HCT116 (cell line): ENCODE measurements around the gene MGST3. TPM values are rescaled to one million over a fixed set of nuclear protein-coding genes. Genes with fewer than 3 reads are reported as not detected.

Source experiments
- ATAC-seq: fragments of 200-7000 bp; cut with Tn5 transposase; 2 replicates; pipeline ENCODE4 v1.9.1; 2020; ENCODE audit warnings: mild to moderate bottlenecking, moderate library complexity
- BruUV-seq: library from RNA; stranded (reverse); fragments of 400-500 nt; replicated peaks from 2 replicates; lab custom pipeline; 2021; lab: Mats Ljungman, UMichigan
- CTCF ChIA-PET: fragments of 300-600 bp; sonication (Branson Sonifier 250); formaldehyde crosslinking; loops from one replicate; lab custom pipeline; 2021; ENCODE audit warnings: antibody characterized with exemption; lab: Charles Lee
- POLR2A ChIA-PET: fragments of 300-600, 350-600 bp; sonication (Branson Sonifier 250); formaldehyde crosslinking; loops from one replicate; lab custom pipeline; 2021; ENCODE audit warnings: antibody characterized with exemption; lab: Charles Lee
- RAD21 ChIA-PET, 2 experiments: fragments of 300-600 bp; sonication (Branson Sonifier 250); formaldehyde crosslinking; loops; one replicate each; lab custom pipeline; 2023; ENCODE audit warnings: low total read pairs in 2 of 2; ENCODE audit not compliant: uncharacterized antibody in 2 of 2, unreplicated experiment in 2 of 2, low non-redundant PET in 1 of 2; lab: Charles Lee
- DNase-seq: peaks from one replicate; pipeline ENCODE4 v3.0.0-alpha.2; 2010; ENCODE audit warnings: low read depth, low spot score
- H2AFZ ChIP-seq: fragments of 200-600 bp; shearing (Covaris generic), sonication (generic); 2 replicates; pipeline ENCODE4 v1.6.1; 2017; ENCODE audit warnings: low read depth, mixed run types, mixed read lengths, antibody characterized with exemption, low read length; ENCODE audit not compliant: poor library complexity, severe bottlenecking
- H3K27ac ChIP-seq: 2 replicates; pipeline ENCODE4 v1.5.1; 2012; ENCODE audit warnings: low read depth, low read length
- H3K27me3 ChIP-seq: fragments of 200-600 bp; sonication (generic); 2 replicates; pipeline ENCODE4 v1.6.1; 2016; ENCODE audit warnings: mixed run types, low read length, mixed read lengths; ENCODE audit not compliant: insufficient read depth
- H3K36me3 ChIP-seq, 2 experiments: fragments of 200-500 bp in 1 of 2; fragments of 200-600 bp in 1 of 2; sonication (Bioruptor generic) in 1 of 2; sonication (generic) in 1 of 2; 2 replicates each; pipeline versions ENCODE4 v1.5.1 to v1.6.1; 2014 to 2016; ENCODE audit warnings: low read length in 2 of 2, inconsistent platforms in 1 of 2, mixed read lengths in 1 of 2, mixed run types in 1 of 2; ENCODE audit not compliant: insufficient read depth in 2 of 2, control insufficient read depth in 1 of 2
- H3K4me1 ChIP-seq, 2 experiments: fragments of 200-600 bp in 1 of 2; sonication (generic) in 1 of 2; 2 replicates each; pipeline versions ENCODE4 v1.5.1 to v1.6.1; 2012 to 2017; ENCODE audit warnings: low read length in 2 of 2, inconsistent platforms in 1 of 2, mild to moderate bottlenecking in 1 of 2, mixed read lengths in 1 of 2, mixed run types in 1 of 2, moderate library complexity in 1 of 2; ENCODE audit not compliant: insufficient read depth in 2 of 2, control insufficient read depth in 1 of 2
- H3K4me2 ChIP-seq: fragments of 200-600 bp; sonication (generic); 2 replicates; pipeline ENCODE4 v1.6.1; 2017; ENCODE audit warnings: mixed run types, low read length, mixed read lengths
- H3K4me3 ChIP-seq, 2 experiments: fragments of 200-600 bp in 1 of 2; sonication (generic) in 1 of 2; replicated peaks in 1 of 2; 2 replicates each; pipeline ENCODE4 v1.5.1; 2011 to 2016; ENCODE audit warnings: low read length in 2 of 2, control low read depth in 1 of 2, low read depth in 1 of 2, mild to moderate bottlenecking in 1 of 2, mixed read lengths in 1 of 2, mixed run types in 1 of 2
- H3K79me2 ChIP-seq: fragments of 200-600 bp; sonication (generic); 2 replicates; pipeline ENCODE4 v1.6.1; 2017; ENCODE audit warnings: mild to moderate bottlenecking, mixed run types, low read length, moderate library complexity, mixed read lengths; ENCODE audit not compliant: insufficient read depth
- H3K9ac ChIP-seq: fragments of 200-600 bp; sonication (generic); 2 replicates; pipeline ENCODE4 v1.6.1; 2016; ENCODE audit warnings: low read length, mixed read lengths
- H3K9me2 ChIP-seq: fragments of 200-600 bp; sonication (generic), shearing (Covaris generic); 2 replicates; pipeline ENCODE4 v1.6.1; 2017; ENCODE audit warnings: mixed run types, mild to moderate bottlenecking, moderate library complexity; ENCODE audit not compliant: insufficient read depth
- H3K9me3 ChIP-seq, 2 experiments: fragments of 200-500 bp in 1 of 2; fragments of 200-600 bp in 1 of 2; sonication (Bioruptor generic) in 1 of 2; sonication (generic) in 1 of 2; 2 replicates each; pipeline ENCODE4 v1.6.1; 2014 to 2017; ENCODE audit warnings: low read length in 2 of 2, mixed read lengths in 2 of 2, inconsistent platforms in 1 of 2, low read depth in 1 of 2, mild to moderate bottlenecking in 1 of 2, mixed run types in 1 of 2, moderate library complexity in 1 of 2; ENCODE audit not compliant: control insufficient read depth in 1 of 2, insufficient read depth in 1 of 2
- H4K20me1 ChIP-seq: fragments of 200-600 bp; sonication (generic), shearing (Covaris generic); 2 replicates; pipeline ENCODE4 v1.6.1; 2017; ENCODE audit warnings: mixed run types, mild to moderate bottlenecking, moderate library complexity; ENCODE audit not compliant: insufficient read depth
- EGR1 ChIP-seq: IDR thresholded peaks from 2 replicates; pipeline ENCODE4 v1.6.1; 2012; ENCODE audit warnings: low read depth
- POLR2AphosphoS5 ChIP-seq: IDR thresholded peaks from 2 replicates; pipeline ENCODE4 v1.6.1; 2011; ENCODE audit warnings: mild to moderate bottlenecking, low read depth, low read length, moderate library complexity
- SRF ChIP-seq: IDR thresholded peaks from 2 replicates; pipeline ENCODE4 v1.6.1; 2012; ENCODE audit warnings: low read depth
- ZFX ChIP-seq: fragments of 450-650 bp; IDR thresholded peaks from 2 replicates; pipeline ENCODE4 v1.6.1; 2017
- intact Hi-C: fragments of 100-400 bp; cut with micrococcal nuclease; formaldehyde crosslinking; loops from 2 replicates; pipeline ENCODE4 v1.10.0; 2022
- total RNA-seq: library from RNA; stranded (reverse); gene quantifications from one replicate; pipeline ENCODE4 v1.2.1, GENCODE V29; 2021; ENCODE audit not compliant: unreplicated experiment
- TF ChIP-seq, protein P1 (sequence below): IDR thresholded peaks from 2 replicates; pipeline ENCODE4 v1.6.1; 2012
- TF ChIP-seq, protein P2 (sequence below): IDR thresholded peaks from 2 replicates; pipeline ENCODE4 v1.6.1; 2011; ENCODE audit warnings: mild to moderate bottlenecking, low read length, moderate library complexity; ENCODE audit not compliant: insufficient replicate concordance; ENCODE audit errors: extremely low read depth
- TF ChIP-seq, protein P3 (sequence below), 3 experiments: fragments of 200-600 bp in 1 of 3; sonication (generic) in 1 of 3; IDR thresholded peaks in 2 of 3; conservative IDR thresholded peaks in 1 of 3; 2 replicates each; pipeline ENCODE4 v1.5.1; 2012 to 2017; ENCODE audit warnings: low read depth in 2 of 3, low read length in 2 of 3, antibody characterized with exemption in 1 of 3, borderline replicate concordance in 1 of 3, control low read depth in 1 of 3, mild to moderate bottlenecking in 1 of 3, mixed read lengths in 1 of 3, mixed run types in 1 of 3, moderate library complexity in 1 of 3; ENCODE audit not compliant: insufficient read depth in 1 of 3
- TF ChIP-seq, protein P4 (sequence below): IDR thresholded peaks from 2 replicates; pipeline ENCODE4 v1.6.1; 2012

Gene MGST3
- total RNA-seq, 1 experiment from 2014 or later: 93.7 TPM

DNA sequence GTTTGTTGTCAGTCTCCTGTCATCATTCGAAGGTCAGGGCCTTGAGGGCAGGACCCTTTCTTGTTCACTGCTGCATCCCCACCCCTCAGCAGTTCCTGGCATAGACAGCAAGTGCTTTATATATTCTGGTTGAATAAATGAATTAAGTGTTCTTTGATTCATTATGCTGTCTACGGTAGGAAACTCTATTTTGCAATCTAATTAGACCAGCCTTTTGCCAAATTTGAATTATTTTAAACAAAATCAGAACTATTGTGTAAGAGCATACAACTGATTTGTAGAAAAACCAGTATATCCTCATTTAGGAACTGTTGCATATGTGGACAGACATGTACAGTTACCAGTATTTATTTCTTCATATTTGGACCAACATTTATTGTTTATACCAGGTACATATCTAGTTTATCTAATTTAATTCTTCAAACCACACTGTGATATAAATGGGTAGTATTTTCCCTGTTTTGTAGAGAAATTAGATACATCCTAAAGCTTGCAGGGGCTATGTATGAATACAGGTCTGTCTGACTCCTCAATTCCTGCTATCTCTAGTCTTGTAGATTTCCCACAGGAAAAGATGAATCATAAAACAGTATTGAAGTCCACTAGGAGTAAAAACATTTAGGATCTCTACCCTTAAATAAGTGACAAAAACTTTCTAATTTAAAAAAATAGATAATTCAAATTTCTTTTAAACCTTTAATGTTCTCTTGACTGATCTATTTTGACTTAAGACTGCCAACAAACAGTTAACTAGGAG lies 10.4 kb downstream of the MGST3 start:
- Histone ChIP-seq H3K27me3 (no peaks in the 10 kb centered on the region), H4K20me1 (no peaks in the 10 kb centered on the region), H3K9me3 (no peaks in the 10 kb centered on the region), H3K4me3 (no peak overlapping the region), H3K9ac (no peak overlapping the region), H3K79me2 (peaks cover 8% of the 10 kb centered on the region), H3K9me2 (no peaks in the 10 kb centered on the region), H2AFZ (no peak overlapping the region), H3K27ac (no peak overlapping the region), H3K4me1 (peaks cover 6 to 15% of the 10 kb centered on the region in 2 experiments), H3K36me3 (no peaks in the 10 kb centered on the region), H3K4me2 (no peak overlapping the region)
- BruUV-seq: no TSS peak
- no peak for DNase-seq
- RAD21 ChIA-PET: no interaction called here
- intact Hi-C loops: no loop called here
- no peak for ATAC-seq
- POLR2A ChIA-PET: no interaction called here
- CTCF ChIA-PET: no interaction called here
- no peak for TF ChIP-seq POLR2AphosphoS5
- no peak for TF ChIP-seq SRF
- TF ChIP-seq ZFX: no peak
- TF ChIP-seq EGR1: no peak
- TF ChIP-seq, protein P1, sequence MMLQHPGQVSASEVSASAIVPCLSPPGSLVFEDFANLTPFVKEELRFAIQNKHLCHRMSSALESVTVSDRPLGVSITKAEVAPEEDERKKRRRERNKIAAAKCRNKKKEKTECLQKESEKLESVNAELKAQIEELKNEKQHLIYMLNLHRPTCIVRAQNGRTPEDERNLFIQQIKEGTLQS: no peak
- TF ChIP-seq, protein P2, sequence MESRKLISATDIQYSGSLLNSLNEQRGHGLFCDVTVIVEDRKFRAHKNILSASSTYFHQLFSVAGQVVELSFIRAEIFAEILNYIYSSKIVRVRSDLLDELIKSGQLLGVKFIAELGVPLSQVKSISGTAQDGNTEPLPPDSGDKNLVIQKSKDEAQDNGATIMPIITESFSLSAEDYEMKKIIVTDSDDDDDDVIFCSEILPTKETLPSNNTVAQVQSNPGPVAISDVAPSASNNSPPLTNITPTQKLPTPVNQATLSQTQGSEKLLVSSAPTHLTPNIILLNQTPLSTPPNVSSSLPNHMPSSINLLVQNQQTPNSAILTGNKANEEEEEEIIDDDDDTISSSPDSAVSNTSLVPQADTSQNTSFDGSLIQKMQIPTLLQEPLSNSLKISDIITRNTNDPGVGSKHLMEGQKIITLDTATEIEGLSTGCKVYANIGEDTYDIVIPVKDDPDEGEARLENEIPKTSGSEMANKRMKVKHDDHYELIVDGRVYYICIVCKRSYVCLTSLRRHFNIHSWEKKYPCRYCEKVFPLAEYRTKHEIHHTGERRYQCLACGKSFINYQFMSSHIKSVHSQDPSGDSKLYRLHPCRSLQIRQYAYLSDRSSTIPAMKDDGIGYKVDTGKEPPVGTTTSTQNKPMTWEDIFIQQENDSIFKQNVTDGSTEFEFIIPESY: no peak
- TF ChIP-seq, protein P3, sequence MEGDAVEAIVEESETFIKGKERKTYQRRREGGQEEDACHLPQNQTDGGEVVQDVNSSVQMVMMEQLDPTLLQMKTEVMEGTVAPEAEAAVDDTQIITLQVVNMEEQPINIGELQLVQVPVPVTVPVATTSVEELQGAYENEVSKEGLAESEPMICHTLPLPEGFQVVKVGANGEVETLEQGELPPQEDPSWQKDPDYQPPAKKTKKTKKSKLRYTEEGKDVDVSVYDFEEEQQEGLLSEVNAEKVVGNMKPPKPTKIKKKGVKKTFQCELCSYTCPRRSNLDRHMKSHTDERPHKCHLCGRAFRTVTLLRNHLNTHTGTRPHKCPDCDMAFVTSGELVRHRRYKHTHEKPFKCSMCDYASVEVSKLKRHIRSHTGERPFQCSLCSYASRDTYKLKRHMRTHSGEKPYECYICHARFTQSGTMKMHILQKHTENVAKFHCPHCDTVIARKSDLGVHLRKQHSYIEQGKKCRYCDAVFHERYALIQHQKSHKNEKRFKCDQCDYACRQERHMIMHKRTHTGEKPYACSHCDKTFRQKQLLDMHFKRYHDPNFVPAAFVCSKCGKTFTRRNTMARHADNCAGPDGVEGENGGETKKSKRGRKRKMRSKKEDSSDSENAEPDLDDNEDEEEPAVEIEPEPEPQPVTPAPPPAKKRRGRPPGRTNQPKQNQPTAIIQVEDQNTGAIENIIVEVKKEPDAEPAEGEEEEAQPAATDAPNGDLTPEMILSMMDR (IDR thresholded peaks at IDR 0.05 in 2 of 3, conservative IDR thresholded peaks at IDR 0.05 in 1 of 3; ENCODE audit: borderline replicate concordance in 1 of 3, insufficient read depth in 1 of 3, low read depth in 2 of 3, low read length in 2 of 3): no peak
- TF ChIP-seq, protein P4, sequence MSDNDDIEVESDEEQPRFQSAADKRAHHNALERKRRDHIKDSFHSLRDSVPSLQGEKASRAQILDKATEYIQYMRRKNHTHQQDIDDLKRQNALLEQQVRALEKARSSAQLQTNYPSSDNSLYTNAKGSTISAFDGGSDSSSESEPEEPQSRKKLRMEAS: no peak
